ENCODE measurements around the gene CPNE5. TPM values are rescaled to one million over a fixed set of nuclear protein-coding genes. Genes with fewer than 3 reads are reported as not detected.
"Not testable (repeated sequence)": the region's sequence is repeated elsewhere in the genome, so short reads cannot be mapped to it uniquely, and the experiment has no call there.

Gene CPNE5
- total RNA-seq, 2 donors from 2014 or later: 2.2 to 3.9 TPM

DNA sequence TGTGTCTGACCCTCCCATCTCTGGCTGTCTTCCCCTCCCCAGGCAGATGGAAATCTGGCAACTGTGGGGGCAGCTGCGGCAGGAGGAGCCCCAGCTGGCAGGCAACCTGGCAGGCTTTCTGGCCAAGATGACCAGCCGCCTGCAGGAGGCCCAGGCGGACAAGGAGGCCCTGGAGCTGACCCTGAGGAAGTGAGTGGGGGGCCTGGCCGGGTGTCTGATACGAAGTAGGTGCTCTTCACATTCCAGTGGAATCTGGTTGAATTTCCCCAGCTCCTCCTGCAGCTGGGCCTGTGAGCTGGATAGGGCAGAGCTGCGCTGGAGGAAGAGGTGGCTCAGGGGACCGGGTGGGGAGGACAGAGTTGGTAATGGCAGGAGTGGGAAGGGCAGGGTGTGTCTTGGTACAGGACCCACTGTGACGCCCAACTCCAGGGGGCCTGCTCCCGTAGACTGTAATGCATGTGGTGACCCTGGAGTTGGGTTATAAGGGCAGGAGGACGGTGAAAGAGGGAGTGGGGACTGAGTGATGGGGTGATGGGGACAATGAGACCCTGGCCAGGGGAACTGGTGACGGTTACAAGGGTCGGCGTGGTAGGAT is 121.9 kb downstream of the CPNE5 start:
- H3K36me3 Mint-ChIP-seq (ENCODE audit: low read depth): no peaks in the 10 kb centered on the region
- H3K27me3 Mint-ChIP-seq: no peaks in the 10 kb centered on the region
- peaks cover 4% of the 10 kb centered on the region for H3K4me1 Mint-ChIP-seq
- no peaks in the 10 kb centered on the region for H3K9me3 Mint-ChIP-seq
- no peak overlapping the region for H3K4me3 Mint-ChIP-seq
- peak overlapping the region; percentile 30 for H3K27ac Mint-ChIP-seq
- no peak for ATAC-seq (replicated peaks)

DNA sequence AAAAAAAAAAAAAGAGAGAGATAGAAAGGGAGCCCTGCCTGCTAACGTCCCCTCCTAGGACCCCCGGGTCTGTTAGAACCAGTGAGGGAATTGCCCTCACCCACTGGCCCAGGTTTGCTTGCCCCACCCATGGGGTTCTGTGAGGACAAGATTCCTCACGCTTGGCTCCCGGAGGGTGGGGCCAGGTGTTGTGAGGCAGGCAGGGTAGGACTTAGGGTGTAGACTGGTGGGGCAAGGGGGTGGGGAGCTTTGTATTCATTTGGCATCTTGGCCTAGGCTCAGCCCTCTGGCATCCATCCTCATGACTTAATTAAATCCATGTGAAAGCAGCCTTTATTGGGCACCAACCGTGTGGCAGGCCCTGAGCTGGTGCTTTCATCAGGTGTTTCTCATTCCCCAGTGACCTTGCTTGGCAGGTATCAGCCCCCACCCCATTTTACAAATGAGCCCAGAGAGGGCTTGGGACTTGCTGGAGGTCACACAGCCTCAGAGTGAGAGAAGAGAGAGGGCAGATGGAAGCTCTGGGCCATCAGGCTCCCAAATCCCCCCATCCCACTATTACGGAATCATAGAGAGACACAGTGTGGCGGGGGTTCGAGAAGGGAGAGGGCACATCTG is 122.7 kb downstream of the CPNE5 start:
- no peaks in the 10 kb centered on the region for H3K36me3 Mint-ChIP-seq (ENCODE audit: low read depth)
- H3K9me3 Mint-ChIP-seq: no peaks in the 10 kb centered on the region
- H3K27ac Mint-ChIP-seq: peak overlapping the region; percentile 26
- ATAC-seq (replicated peaks): no peak
- H3K4me1 Mint-ChIP-seq: peaks cover 4% of the 10 kb centered on the region
- H3K4me3 Mint-ChIP-seq: no peak overlapping the region
- no peaks in the 10 kb centered on the region for H3K27me3 Mint-ChIP-seq

DNA sequence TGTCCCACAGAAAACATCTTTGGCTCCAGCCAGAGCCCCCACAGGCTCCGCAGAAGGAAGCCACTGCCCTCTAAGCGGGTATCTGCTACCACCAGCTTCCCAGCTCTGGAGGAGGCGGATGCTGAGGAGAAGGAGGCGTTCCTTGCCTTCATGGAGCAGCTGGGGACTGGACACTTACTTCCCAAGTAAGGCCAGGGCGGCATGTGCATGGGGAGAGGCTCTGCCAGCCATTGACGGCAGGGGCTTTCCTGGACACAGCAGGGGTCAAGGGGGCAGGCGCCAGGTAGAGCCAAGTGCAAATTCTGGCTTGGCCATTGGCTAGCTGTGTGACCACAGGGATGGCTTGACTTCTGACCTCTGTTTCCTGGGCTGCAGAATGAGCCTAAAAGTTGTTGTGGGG is 123.8 kb downstream of the CPNE5 start:
- ATAC-seq (replicated peaks): no peak
- H3K36me3 Mint-ChIP-seq (ENCODE audit: low read depth): no peaks in the 10 kb centered on the region
- H3K27ac Mint-ChIP-seq: no peak overlapping the region
- no peaks in the 10 kb centered on the region for H3K27me3 Mint-ChIP-seq
- H3K4me3 Mint-ChIP-seq: no peak overlapping the region
- H3K9me3 Mint-ChIP-seq: no peaks in the 10 kb centered on the region
- no peaks in the 10 kb centered on the region for H3K4me1 Mint-ChIP-seq

DNA sequence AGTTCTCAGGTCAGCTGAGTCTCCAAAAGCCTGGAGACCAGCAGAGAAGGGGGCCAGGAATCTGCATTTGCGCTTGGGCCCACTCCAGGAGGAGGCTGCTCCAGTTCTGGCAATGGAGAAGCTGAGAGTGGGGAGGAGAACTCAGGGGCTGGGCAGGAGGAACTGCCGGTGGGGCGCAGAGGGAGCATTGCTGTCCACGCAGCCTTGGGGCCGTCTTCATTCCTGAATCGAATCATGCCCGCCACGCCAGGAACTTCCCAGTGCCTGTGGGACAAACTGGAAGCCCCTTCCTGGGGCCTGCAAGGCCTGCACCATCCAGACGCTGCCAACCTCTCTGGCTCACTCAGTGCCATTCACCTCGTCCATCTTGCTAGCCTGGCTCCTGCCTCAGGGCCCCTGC is 124.7 kb downstream of the CPNE5 start:
- Mint-ChIP-seq H3K4me1 (no peaks in the 10 kb centered on the region), H3K27ac (no peak overlapping the region)

DNA sequence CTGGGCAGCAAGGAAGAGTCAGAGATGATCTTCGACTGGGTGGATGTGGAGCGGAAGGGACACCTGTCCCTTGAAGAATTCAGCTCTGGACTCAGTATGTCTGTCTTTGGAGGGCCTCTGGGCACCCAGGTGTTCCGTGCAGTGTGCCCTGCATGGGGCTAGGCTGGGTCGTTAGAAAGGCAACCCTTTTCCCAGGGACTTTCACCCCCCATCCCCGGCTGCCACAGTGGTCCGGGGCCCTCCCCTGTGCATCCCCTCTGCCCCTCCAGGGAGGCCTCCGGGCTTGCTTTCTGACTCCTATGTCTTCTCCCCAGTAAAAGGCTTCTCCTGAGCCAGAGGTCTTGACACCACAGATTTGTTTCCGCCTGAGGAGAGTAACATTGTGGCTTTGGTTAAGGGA is 125.4 kb downstream of the CPNE5 start:
- Mint-ChIP-seq H3K4me3 (no peak overlapping the region), H3K27ac (no peak overlapping the region), H3K9me3 (no peaks in the 10 kb centered on the region), H3K27me3 (no peaks in the 10 kb centered on the region), H3K36me3 (ENCODE audit: low read depth) (no peaks in the 10 kb centered on the region), H3K4me1 (no peaks in the 10 kb centered on the region)
- ATAC-seq (replicated peaks): no peak

More for the DNA sequence above, 124.7 kb downstream of the CPNE5 start:
- Mint-ChIP-seq H3K27me3 (no peaks in the 10 kb centered on the region), H3K4me3 (no peak overlapping the region), H3K36me3 (ENCODE audit: low read depth) (no peaks in the 10 kb centered on the region), H3K9me3 (no peaks in the 10 kb centered on the region)
- no peak for ATAC-seq (replicated peaks)

DNA sequence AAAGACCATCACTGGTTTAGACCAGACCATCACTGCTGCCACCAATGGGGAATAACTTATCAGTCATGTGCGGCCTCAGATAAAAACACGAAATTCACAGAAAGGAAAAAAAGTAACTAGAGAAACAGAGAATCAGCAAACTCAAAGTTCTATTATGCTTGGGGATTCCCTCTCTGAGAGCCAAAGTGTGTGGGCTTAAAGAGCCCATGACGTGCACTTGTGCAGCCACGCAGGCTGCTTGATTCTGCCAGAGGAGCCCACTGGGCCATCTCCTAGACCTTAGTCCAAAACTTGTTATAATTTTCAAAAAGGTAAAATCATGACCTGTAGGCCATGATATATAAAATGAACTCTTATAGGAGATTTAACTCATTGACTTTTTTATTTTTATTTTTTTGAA is 126.4 kb downstream of the CPNE5 start:
- no peaks in the 10 kb centered on the region for H3K9me3 Mint-ChIP-seq
- ATAC-seq (replicated peaks): peak; percentile 70
- no peaks in the 10 kb centered on the region for H3K4me1 Mint-ChIP-seq
- no peaks in the 10 kb centered on the region for H3K27me3 Mint-ChIP-seq
- no peaks in the 10 kb centered on the region for H3K36me3 Mint-ChIP-seq (ENCODE audit: low read depth)
- no peak overlapping the region for H3K27ac Mint-ChIP-seq
- H3K4me3 Mint-ChIP-seq: peak overlapping the region; percentile 19

DNA sequence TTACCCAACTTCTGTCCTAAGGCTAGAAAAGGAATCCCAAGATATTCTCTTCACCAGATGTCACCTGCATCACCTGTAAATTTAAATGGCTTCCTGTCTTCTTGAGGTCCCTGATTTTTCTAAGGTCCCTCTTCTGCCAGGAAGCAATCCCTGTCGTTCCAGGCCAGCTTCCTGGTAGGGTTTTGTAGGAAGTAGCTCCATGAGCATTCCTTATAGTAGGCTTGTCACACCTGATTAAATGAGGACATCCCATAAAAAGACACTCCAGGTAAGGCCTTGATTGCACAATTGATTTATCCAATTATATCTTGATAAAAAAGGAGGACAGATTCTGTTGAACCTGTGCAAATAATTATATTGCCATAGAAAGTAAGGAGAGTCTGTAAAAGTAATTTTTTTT is 132.9 kb downstream of the CPNE5 start:
- Mint-ChIP-seq H3K4me3 (no peak overlapping the region), H3K36me3 (ENCODE audit: low read depth) (no peaks in the 10 kb centered on the region), H3K27me3 (no peaks in the 10 kb centered on the region), H3K27ac (no peak overlapping the region), H3K9me3 (no peaks in the 10 kb centered on the region), H3K4me1 (no peaks in the 10 kb centered on the region)
- no peak for ATAC-seq (replicated peaks)

DNA sequence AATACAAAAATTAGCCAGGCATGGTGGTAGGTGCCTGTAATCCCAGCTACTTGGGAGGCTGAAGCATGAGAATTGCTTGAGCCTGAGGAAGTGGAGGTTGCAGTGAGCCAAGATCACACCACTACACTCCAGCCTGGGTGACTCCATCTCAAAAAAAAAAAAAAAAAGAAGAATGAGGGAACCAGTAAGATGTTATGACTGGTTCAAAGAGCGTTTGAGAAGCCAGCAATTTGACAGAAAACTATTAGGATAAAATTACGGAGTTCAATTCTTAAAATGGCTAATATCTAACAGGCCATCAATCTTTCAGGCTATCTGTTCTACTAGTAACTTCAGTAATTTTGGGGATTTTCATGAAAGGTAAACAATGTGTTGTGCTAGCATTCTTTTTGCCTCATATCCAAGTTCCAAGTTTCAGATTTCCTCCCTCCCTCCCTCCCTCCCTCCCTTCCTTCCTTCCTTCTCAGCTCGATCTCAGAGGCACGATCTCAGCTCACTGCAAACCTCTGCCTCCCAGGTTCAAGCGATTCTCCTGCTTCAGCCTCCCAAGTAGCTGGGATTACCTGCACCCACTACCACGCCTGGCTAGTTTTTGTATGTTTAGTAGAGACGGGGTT is 134.2 kb downstream of the CPNE5 start:
- not testable (repeated sequence) for H3K27me3 Mint-ChIP-seq; H3K4me3 Mint-ChIP-seq; H3K36me3 Mint-ChIP-seq (ENCODE audit: low read depth); ATAC-seq (replicated peaks); H3K4me1 Mint-ChIP-seq; H3K9me3 Mint-ChIP-seq; H3K27ac Mint-ChIP-seq

DNA sequence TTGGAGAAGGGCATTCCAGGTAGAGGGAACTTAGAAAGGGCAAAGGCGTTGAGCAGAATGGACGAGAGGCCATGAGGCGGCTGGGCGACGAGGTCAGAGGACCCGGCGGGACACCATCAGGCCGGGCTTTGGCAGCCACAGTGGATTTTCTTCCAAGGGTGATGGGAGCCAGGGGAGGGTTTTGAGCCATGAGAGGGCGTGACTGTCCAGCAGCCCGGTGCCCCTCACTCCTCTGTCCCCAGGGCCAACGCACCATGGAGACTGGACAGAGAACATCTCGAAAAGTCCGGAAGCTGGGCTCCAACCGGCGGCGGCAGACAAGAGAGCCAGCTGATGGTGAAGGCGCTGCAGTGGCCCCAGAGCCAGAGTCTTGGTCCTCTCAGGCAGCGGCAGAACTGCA is 135.3 kb downstream of the CPNE5 start:
- no peak for ATAC-seq (replicated peaks)
- H3K9me3 Mint-ChIP-seq: no peaks in the 10 kb centered on the region
- peak overlapping the region; percentile 49 for H3K27ac Mint-ChIP-seq
- no peaks in the 10 kb centered on the region for H3K27me3 Mint-ChIP-seq
- no peaks in the 10 kb centered on the region for H3K36me3 Mint-ChIP-seq (ENCODE audit: low read depth)
- no peaks in the 10 kb centered on the region for H3K4me1 Mint-ChIP-seq
- H3K4me3 Mint-ChIP-seq: no peak overlapping the region

DNA sequence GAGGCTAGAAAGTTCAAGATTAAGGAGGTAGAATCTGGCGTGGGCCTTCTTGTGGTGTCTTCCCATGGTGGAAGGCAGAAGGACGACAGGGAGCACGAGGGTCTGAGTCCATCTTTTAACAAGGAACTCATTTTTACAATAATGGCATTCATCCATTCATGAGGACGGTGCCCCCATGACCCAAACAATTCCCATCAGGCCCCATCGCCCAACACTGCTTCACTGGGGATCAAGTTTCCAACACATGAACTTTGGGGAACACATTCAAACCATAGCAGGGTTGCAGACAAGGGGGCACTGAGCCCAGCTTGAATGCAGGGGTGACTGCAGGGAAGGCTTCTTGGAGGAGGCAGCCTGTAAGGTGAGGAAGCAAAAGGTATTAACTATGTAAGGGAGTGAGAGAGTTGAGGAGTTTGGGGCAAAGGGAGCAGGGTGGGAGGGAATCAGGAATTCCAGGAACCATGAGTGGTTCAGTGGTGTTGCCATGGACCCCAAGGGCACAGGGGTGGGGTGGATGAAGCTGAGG is 136.1 kb downstream of the CPNE5 start:
- no peaks in the 10 kb centered on the region for H3K27me3 Mint-ChIP-seq
- H3K9me3 Mint-ChIP-seq: no peaks in the 10 kb centered on the region
- H3K4me3 Mint-ChIP-seq: no peak overlapping the region
- no peaks in the 10 kb centered on the region for H3K4me1 Mint-ChIP-seq
- H3K36me3 Mint-ChIP-seq (ENCODE audit: low read depth): no peaks in the 10 kb centered on the region
- no peak for ATAC-seq (replicated peaks)
- no peak overlapping the region for H3K27ac Mint-ChIP-seq

DNA sequence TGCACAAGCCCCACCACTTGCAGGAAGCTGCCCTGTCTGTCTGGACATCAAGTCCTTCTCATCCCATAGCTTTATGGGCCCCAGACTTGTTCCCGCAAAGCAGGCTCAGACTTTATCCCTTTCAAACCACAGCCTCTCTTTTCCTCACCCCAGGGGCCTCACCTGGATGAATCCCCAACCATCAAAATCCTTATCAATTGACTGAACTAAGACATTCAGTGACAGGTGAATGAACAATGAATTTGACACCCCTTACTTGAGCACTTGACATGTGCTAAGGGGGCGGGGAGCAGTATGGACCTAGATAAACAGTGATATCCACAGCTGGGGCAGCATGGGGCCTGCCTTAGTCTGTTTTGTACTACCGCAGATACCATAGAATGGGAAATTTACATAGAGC is 136.6 kb downstream of the CPNE5 start:
- H3K27me3 Mint-ChIP-seq: no peaks in the 10 kb centered on the region
- H3K27ac Mint-ChIP-seq: no peak overlapping the region
- no peaks in the 10 kb centered on the region for H3K36me3 Mint-ChIP-seq (ENCODE audit: low read depth)
- no peak overlapping the region for H3K4me3 Mint-ChIP-seq
- ATAC-seq (replicated peaks): no peak
- no peaks in the 10 kb centered on the region for H3K9me3 Mint-ChIP-seq
- H3K4me1 Mint-ChIP-seq: no peaks in the 10 kb centered on the region

DNA sequence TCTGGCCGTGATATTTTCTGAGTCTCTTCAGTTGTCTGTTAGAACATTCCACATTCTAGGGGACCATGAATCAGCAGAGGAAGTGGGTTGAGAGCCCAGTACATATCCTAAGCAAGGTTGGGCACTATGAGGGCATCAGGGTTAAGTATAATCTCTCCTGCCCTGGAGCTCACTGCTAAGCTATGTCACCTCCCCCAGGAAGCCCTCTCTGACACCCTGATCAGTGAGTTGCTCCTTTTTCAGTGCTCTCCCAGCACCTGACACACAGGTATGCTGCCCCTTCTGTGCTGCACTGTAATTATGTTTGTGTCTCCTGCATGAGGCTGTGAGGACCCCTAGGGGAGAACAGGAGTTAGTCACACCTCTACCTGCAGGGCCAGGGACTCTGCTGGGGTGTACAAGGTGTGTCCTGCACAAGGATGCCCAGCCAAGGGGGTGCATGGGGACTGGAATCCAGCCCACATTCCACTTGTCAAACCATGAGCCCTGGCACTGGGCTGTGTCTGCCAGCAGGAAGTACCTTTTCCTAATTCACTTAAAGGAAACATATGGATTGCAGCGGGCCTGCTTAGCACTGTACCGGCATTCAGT is 137.7 kb downstream of the CPNE5 start:
- no peaks in the 10 kb centered on the region for H3K9me3 Mint-ChIP-seq
- peaks cover 5% of the 10 kb centered on the region for H3K4me1 Mint-ChIP-seq
- peak; percentile 42 for ATAC-seq (replicated peaks)
- H3K27ac Mint-ChIP-seq: peak overlapping the region; percentile 9
- H3K27me3 Mint-ChIP-seq: no peaks in the 10 kb centered on the region
- no peak overlapping the region for H3K4me3 Mint-ChIP-seq
- no peaks in the 10 kb centered on the region for H3K36me3 Mint-ChIP-seq (ENCODE audit: low read depth)

DNA sequence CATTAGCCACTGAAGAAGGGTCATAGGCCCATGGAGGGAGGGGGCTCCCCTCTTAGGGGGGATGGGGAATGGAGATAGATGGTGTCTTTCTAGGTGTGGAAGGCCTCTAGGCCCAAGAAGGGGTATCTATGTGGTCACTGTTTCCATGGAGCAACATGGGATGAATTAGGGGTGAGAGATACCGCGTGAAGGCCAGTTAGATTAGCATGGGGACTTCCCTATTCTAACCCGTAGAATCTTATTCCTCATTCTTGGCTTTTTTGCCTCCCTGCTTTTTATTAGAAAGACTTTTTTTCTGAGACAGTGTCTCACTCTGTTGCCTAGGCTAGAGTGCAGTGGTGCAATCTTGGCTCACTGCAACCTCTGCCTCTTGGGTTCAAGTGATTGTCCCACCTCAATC is 138.4 kb downstream of the CPNE5 start:
- H3K4me1 Mint-ChIP-seq: peaks cover 9% of the 10 kb centered on the region
- no peaks in the 10 kb centered on the region for H3K27me3 Mint-ChIP-seq
- no peaks in the 10 kb centered on the region for H3K9me3 Mint-ChIP-seq
- H3K36me3 Mint-ChIP-seq (ENCODE audit: low read depth): no peaks in the 10 kb centered on the region
- no peak for ATAC-seq (replicated peaks)
- H3K27ac Mint-ChIP-seq: no peak overlapping the region
- no peak overlapping the region for H3K4me3 Mint-ChIP-seq

DNA sequence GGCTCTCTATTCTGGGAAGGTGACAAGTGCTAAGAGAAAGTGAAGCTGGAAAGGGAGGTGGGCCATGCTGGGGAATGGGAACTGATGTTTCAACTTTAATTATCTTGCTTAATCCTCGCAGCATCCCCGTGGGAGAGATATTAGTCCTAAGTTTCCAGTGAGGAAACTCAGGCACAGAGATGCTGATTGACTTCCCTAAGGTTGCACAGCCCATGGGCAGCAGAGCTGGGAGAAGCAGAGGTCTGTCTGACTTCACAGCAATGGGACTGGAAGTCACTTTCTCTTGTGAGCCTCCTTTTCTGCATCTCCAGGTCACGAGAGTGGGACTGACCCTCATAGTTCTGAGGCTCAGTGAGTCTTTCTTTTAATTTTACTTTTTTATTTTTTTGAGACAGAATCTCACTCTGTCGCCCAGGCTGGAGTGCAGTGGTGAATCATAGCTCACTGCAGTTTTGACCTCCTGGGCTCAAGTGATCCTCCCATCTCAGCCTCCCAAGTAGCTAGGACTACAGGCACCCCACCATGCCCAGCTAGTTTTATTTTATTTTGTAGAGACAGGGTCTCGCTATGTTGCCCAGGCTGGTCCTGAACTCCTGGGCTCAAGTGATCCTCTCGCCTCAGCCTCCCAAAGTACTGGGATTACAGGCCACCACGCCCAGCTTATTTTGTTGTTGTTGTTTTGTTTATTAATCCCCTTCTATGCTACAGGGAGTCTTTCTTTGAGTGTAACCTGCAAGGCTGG is 139.0 kb downstream of the CPNE5 start:
- H3K36me3 Mint-ChIP-seq (ENCODE audit: low read depth): no peaks in the 10 kb centered on the region
- no peak overlapping the region for H3K4me3 Mint-ChIP-seq
- no peaks in the 10 kb centered on the region for H3K27me3 Mint-ChIP-seq
- peaks cover 13% of the 10 kb centered on the region for H3K4me1 Mint-ChIP-seq
- H3K27ac Mint-ChIP-seq: no peak overlapping the region
- no peak for ATAC-seq (replicated peaks)
- no peaks in the 10 kb centered on the region for H3K9me3 Mint-ChIP-seq

Measured in activated T-helper 17 cell treated with anti-CD3 and anti-CD28 coated beads, Interleukin-2, amount 50 U/mL, for 72 hours (primary cell).